ENCODE results near the gene SMG1.

The SMG1 gene

GRCh38 chr16:18945233-18945632, 19.0 kb upstream of the SMG1 start:
- no peak for TF ChIP-seq CTCF (conservative IDR thresholded peaks at IDR 0.05; ENCODE audit: low read depth)
- no peak for DNase-seq (ENCODE audit: low spot score)
- CTCF ChIA-PET, result no interaction called here
- POLR2A ChIA-PET (ENCODE audit: low non-redundant PET), result no interaction called here
- no peak overlapping the region for H3K27ac ChIP-seq

GRCh38 chr16:18943414-18943813, 17.2 kb upstream of the SMG1 start:
- no peak for DNase-seq (ENCODE audit: low spot score)
- ChIA-PET POLR2A (ENCODE audit: low non-redundant PET) (no interaction called here), CTCF (interaction anchor here (0.6 kb wide), 1 partner anchor 24 kb away, joined by 4 read pairs; no protein-coding TSS in a partner anchor)
- TF ChIP-seq CTCF (conservative IDR thresholded peaks at IDR 0.05; ENCODE audit: low read depth), result no peak
- H3K27ac ChIP-seq, result no peak overlapping the region; the same call in 1 of the 2 replicates

- TF ChIP-seq CTCF (conservative IDR thresholded peaks at IDR 0.05; ENCODE audit: low read depth), result no peak
- ChIA-PET POLR2A (ENCODE audit: low non-redundant PET) (no interaction called here), CTCF (interaction anchor here (0.6 kb wide), 1 partner anchor 17 kb away, joined by 3 read pairs; no protein-coding TSS in a partner anchor)
- no peak overlapping the region for H3K27ac ChIP-seq
- no peak for DNase-seq (ENCODE audit: low spot score)
These were observed 15.9 kb upstream of the SMG1 start for GRCh38 chr16:18942061-18942460.

DNA sequence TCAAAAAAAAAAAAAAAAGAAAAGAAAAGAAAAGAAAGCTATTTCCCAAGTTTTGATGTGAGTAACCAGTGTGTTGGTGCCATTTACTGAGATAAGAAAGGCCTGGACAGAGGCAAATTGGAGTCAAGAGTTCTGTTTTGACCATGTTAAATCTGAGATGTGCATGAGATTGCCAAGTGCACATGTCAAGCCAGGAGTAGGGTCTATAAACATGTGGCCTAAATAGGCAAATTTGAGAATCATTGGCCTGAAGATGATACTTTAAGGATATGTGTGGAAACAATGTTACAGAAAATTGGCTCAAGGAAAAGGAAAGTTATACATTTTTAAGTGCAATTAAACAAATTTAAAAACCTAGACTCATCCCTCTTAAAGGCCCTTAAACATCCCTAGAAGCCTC, 15.3 kb upstream of the SMG1 start:
- H3K27ac ChIP-seq, result peak overlapping the region; percentile 65
- ChIA-PET POLR2A (ENCODE audit: low non-redundant PET) (no interaction called here), CTCF (interaction anchor here (0.6 to 0.7 kb wide), 2 partner anchors 30 to 42 kb away, joined by 3 to 4 read pairs; no protein-coding TSS in a partner anchor)
- no peak for DNase-seq (ENCODE audit: low spot score)
- TF ChIP-seq CTCF (conservative IDR thresholded peaks at IDR 0.05; ENCODE audit: low read depth), result no peak

- TF ChIP-seq CTCF (conservative IDR thresholded peaks at IDR 0.05; ENCODE audit: low read depth), result no peak
- ChIA-PET POLR2A (ENCODE audit: low non-redundant PET) (no interaction called here), CTCF (no interaction called here)
- no peak for DNase-seq (ENCODE audit: low spot score)
- H3K27ac ChIP-seq, result no peak overlapping the region
These were observed 12.8 kb upstream of the SMG1 start for GRCh38 chr16:18938986-18939385.

GRCh38 chr16:18937390-18937789, 11.2 kb upstream of the SMG1 start:
- DNase-seq (ENCODE audit: low spot score), result no peak
- CTCF ChIA-PET, result interaction anchor here (0.5 to 0.6 kb wide), 2 partner anchors 46 to 61 kb away, joined by 3 to 4 read pairs; partner anchors contain the start of gene TMC7
- POLR2A ChIA-PET (ENCODE audit: low non-redundant PET), result no interaction called here
- H3K27ac ChIP-seq, result no peak overlapping the region
- TF ChIP-seq CTCF (conservative IDR thresholded peaks at IDR 0.05; ENCODE audit: low read depth), result no peak

Measured in RWPE1 (cell line).